Motor neuron (in vitro differentiated cells): Measurements from ENCODE around the gene CCHCR1. TPM values are rescaled to one million over a fixed set of nuclear protein-coding genes. Genes with fewer than 3 reads are reported as not detected.

ENCODE experiments used
- ATAC-seq, 8 experiments: fragments of 200-7000 bp; cut with Tn5 transposase; replicated peaks in 6 of 8; 2 replicates each; pipeline ENCODE4 v1.8.0; 2021; ENCODE audit warnings: mild to moderate bottlenecking in 8 of 8, moderate library complexity in 8 of 8
- H3K27ac ChIP-seq, 2 donors: fragments of 250-450 bp; sonication (Bioruptor Pico); 2 replicates each; pipeline ENCODE4 v1.9.0; 2021; ENCODE audit warnings: antibody characterized with exemption in 2 of 2, mild to moderate bottlenecking in 2 of 2, moderate library complexity in 1 of 2
- H3K4me1 ChIP-seq, 2 donors: fragments of 250-450 bp; sonication (Bioruptor Pico); replicated peaks in 1 of 2; 2 replicates each; pipeline ENCODE4 v1.6.1; 2021; ENCODE audit warnings: antibody characterized with exemption in 2 of 2, mild to moderate bottlenecking in 2 of 2, moderate library complexity in 1 of 2
- H3K4me3 ChIP-seq, 5 donors: fragments of 250-450 bp; sonication (Bioruptor Pico); 2 replicates each; pipeline ENCODE4 v1.9.0; 2021; ENCODE audit warnings: antibody characterized with exemption in 5 of 5, mild to moderate bottlenecking in 5 of 5, moderate library complexity in 4 of 5
- WGBS, 10 experiments: fragments of 450-650 bp; shearing (Covaris generic); methylation state at CpG; one replicate each; pipeline ENCODE4 v1.0.0; 2022; 5-methylcytosine and 5-hydroxymethylcytosine counted together
- in situ Hi-C, 9 experiments: fragments of 400-800 bp; cut with MboI; loops; one replicate each; pipeline ENCODE4 v1.15.0; 2021; ENCODE audit warnings: low sequenced_read_pairs in 9 of 9, low pct_unique_long_range_greater_than_20kb in 2 of 9; ENCODE audit not compliant: unreplicated experiment in 9 of 9
- total RNA-seq, 8 experiments: library from RNA; unstranded; fragments of 300-600 nt; gene quantifications; 2 replicates each; pipeline versions ENCODE4 v1.2.3 to v1.2.4, GENCODE V29; 2022

The CCHCR1 gene
- total RNA-seq, 8 experiments from 2014 or later = 12.1 to 33.8 (median 15.6) TPM

DNA sequence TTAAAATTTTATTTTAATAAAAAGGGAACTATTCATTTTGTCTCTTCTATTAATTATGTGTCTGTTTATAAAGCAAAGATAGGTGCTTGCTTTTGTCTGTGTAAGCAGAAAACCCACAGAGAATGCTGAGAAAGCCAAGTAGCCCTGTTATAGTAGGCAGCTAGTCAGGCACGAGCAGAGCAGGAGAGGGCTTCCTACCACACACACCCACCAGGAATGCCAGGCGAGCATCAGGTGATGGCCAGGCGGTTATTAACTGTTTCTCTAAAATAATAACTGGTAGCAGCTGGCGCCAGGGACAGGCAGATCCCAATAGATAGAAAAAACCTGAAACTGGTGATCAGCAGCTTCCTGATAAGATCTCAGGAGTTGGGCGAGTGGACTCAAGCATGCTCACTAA lies 60.9 kb downstream of the CCHCR1 start:
- H3K4me1 ChIP-seq = no peaks in the 10 kb centered on the region
- in situ Hi-C loops = loop anchor here in 7 of 9 experiments (25.0 kb wide), 4 partner anchors 184 to 559 kb away; partner anchors contain the start of genes GTF2H4 (in 3 of the 7), VARS2 (in 3 of the 7), FLOT1 (in 2 of the 7) and IER3 (in 2 of the 7)
- H3K4me3 ChIP-seq = no peak overlapping the region
- no peak for ATAC-seq
- no peak overlapping the region for H3K27ac ChIP-seq
- 15 to 100% (median 80%) methylated on average over 1 to 5 of the region's 5 CpGs; no CpG with 5 or more reads in 2 of the 10 experiments for WGBS, 10 experiments

DNA sequence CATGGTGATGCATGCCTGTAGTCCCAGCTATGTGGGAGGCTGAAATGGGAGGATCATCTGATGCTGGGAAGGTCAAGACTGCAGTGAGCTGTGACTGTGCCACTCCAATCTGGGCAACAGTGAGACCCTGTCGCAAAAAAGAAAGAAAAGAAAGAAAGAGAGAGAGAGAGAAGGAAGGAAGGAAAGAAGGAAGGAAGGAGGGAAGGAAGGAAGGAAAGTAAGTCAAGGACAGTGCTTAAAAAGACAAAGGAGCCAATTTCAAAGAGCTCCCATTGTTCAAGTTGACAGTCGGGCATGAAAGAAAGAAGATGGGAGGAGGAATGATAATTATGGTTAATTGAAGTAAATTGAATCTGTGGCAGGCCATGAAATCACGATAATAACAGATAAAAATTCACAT lies 61.4 kb downstream of the CCHCR1 start:
- Histone ChIP-seq H3K27ac (no peak overlapping the region), H3K4me1 (no peaks in the 10 kb centered on the region), H3K4me3 (no peak overlapping the region)
- in situ Hi-C loops = loop anchor here in 7 of 9 experiments (25.0 kb wide), 4 partner anchors 184 to 559 kb away; partner anchors contain the start of genes GTF2H4 (in 3 of the 7), VARS2 (in 3 of the 7), FLOT1 (in 2 of the 7) and IER3 (in 2 of the 7)
- ATAC-seq = no peak
- WGBS, 10 experiments = 49 to 93% (median 71%) methylated on average over 1 to 3 of the region's 3 CpGs

DNA sequence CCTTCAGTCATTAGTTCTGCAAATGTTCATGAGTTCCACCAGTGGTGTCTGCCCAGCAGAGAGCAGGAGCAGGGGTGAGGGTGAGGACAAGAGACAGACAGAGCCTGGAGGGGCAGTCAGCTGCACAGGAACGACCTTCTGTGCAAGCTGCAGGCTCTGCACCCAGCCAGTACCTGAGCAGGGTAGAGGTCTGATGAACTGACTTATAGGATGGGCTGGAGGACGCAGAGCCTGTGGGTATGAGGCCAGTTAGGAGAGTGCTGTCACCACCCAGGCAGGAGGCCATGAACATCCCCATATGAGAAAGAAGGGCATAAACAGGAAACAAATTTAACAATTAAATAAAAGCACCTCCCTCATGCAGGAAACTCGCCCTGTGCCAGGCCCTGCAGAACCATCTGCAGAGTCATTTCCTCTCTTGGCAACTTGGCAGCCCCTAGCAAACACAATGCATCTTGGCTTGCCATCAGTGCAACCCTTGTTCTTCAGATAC lies 63.2 kb downstream of the CCHCR1 start:
- in situ Hi-C loops = loop anchor here in 7 of 9 experiments (25.0 kb wide), 4 partner anchors 182 to 557 kb away; partner anchors contain the start of genes GTF2H4 (in 3 of the 7), VARS2 (in 3 of the 7), FLOT1 (in 2 of the 7) and IER3 (in 2 of the 7)
- Histone ChIP-seq H3K4me1 (no peaks in the 10 kb centered on the region), H3K4me3 (no peak overlapping the region), H3K27ac (no peak overlapping the region)
- 15 to 92% (median 32%) methylated on average over 1 to 3 of the region's 3 CpGs; no CpG with 5 or more reads in 5 of the 10 experiments for WGBS, 10 experiments
- ATAC-seq = no peak

DNA sequence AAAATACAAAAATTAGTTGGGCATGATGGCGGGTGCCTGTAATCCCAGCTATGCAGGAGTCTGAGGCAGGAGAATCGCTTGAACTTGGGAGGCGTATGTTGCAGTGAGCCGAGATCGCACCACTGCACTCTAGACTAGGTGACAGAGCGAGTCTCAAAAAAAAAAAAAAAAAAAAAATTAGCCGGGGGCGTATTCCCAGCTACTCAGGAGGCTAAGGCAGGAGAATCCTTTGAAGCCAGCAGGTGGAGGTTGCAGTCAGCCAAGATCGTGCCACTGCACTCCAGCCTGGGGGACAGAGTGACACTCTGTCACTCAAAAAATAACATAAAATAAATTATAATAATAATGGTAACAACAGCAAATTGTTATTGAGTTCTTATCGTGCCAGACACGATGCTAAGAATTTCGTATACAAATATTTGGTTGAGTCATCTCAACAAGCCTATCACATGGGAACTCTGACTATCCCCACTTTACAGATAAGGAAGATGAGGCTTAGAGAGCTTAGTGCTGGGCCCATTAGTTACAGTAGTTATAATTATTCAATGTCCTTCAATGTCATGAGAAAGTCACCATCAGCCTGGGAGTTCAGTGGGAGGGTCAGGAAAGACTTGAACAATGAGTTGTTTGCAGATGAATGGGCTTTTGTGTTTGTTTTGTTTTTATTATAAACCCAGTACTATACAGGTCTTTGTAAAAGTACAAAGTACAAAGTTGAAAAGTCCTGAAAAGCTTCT lies 64.7 kb downstream of the CCHCR1 start:
- no peak overlapping the region for H3K4me3 ChIP-seq
- WGBS, 10 experiments = 77 to 93% (median 81%) methylated on average over 2 to 12 of the region's 12 CpGs; no CpG with 5 or more reads in 1 of the 10 experiments
- H3K4me1 ChIP-seq = no peaks in the 10 kb centered on the region
- ATAC-seq = peak in 3 of 8 experiments; percentile 12 to 24 (median 18)
- in situ Hi-C loops = loop anchor here in 7 of 9 experiments (25.0 kb wide), 4 partner anchors 181 to 556 kb away; partner anchors contain the start of genes GTF2H4 (in 3 of the 7), VARS2 (in 3 of the 7), FLOT1 (in 2 of the 7) and IER3 (in 2 of the 7)
- H3K27ac ChIP-seq = no peak overlapping the region

Other genes with a start within 250 kb of the CCHCR1 start
- gene GTF2H4, start 249.6 kb downstream of the CCHCR1 start, total RNA-seq = 10 to 100 TPM; 18.2 to 46.3 (median 28.5) TPM
- 10 to 100 TPM; 13.5 to 39.7 (median 21.0) TPM for gene VARS2, start 243.6 kb downstream of the CCHCR1 start, total RNA-seq
- gene SFTA2, start 225.6 kb downstream of the CCHCR1 start, total RNA-seq = 1 to 10 TPM in 1 of 8 experiments, not detected in 7; 1.2 TPM
- under 1 TPM in 6 of 8 experiments, not detected in 2; 0.05 to 0.45 (median 0.30) TPM for gene MUCL3, start 216.8 kb downstream of the CCHCR1 start, total RNA-seq
- under 1 TPM in 5 of 8 experiments, not detected in 3; 0.05 to 0.52 (median 0.17) TPM for gene MUC21, start 174.1 kb downstream of the CCHCR1 start, total RNA-seq
- gene MUC22, start 147.3 kb downstream of the CCHCR1 start, total RNA-seq = under 1 TPM in 6 of 8 experiments, not detected in 2; 0.04 to 0.31 (median 0.09) TPM
- gene C6orf15, start 45.2 kb downstream of the CCHCR1 start, total RNA-seq = under 1 TPM in 3 of 8 experiments, not detected in 5; 0.18 to 1.00 (median 0.56) TPM
- 1 to 10 TPM in 5 of 8 experiments, under 1 TPM in 3; 0.33 to 8.0 (median 1.9) TPM for gene PSORS1C1, start 43.0 kb downstream of the CCHCR1 start, total RNA-seq
- gene CDSN, start 37.4 kb downstream of the CCHCR1 start, total RNA-seq = under 1 TPM in 1 of 8 experiments, not detected in 7; 0.20 TPM
- under 1 TPM in 4 of 8 experiments, not detected in 4; 0.27 to 0.81 (median 0.72) TPM for gene PSORS1C2, start 18.7 kb downstream of the CCHCR1 start, total RNA-seq
- 10 to 100 TPM in 3 of 8 experiments, 1 to 10 TPM in 3, under 1 TPM in 2; 0.36 to 14.7 (median 2.6) TPM for gene TCF19, start 787 bp upstream of the CCHCR1 start, total RNA-seq
- over 10,000 TPM in 1 of 8 experiments, 1,000 to 10,000 TPM in 2, 100 to 1,000 TPM in 4, 1 to 10 TPM in 1; 3.8 to 12,640 (median 323) TPM for gene POU5F1, start 12.9 kb upstream of the CCHCR1 start, total RNA-seq
- gene HLA-C, start 114.3 kb upstream of the CCHCR1 start, total RNA-seq = 1,000 to 10,000 TPM in 1 of 8 experiments, 100 to 1,000 TPM in 3, 10 to 100 TPM in 3, 1 to 10 TPM in 1; 9.3 to 1,124 (median 73.4) TPM
- gene HLA-B, start 199.4 kb upstream of the CCHCR1 start, total RNA-seq = 1,000 to 10,000 TPM in 2 of 8 experiments, 100 to 1,000 TPM in 2, 10 to 100 TPM in 4; 32.0 to 4,986 (median 164) TPM
- 10 to 100 TPM in 4 of 8 experiments, 1 to 10 TPM in 4; 4.1 to 64.5 (median 10.3) TPM for gene MICA, start 245.8 kb upstream of the CCHCR1 start, total RNA-seq